KMS-11 (cell line): Measurements from ENCODE around the gene ABHD13.

ENCODE experiments used
- H2AFZ ChIP-seq: fragments of 200-600 bp; sonication (generic); 2 replicates; pipeline ENCODE4 v1.6.1; 2016; ENCODE audit warnings: antibody characterized with exemption, mixed run types, low read depth
- H3K27ac ChIP-seq: fragments of 200-600 bp; sonication (generic); 2 replicates; pipeline ENCODE4 v1.6.1; 2016; ENCODE audit warnings: mild to moderate bottlenecking, mixed run types
- H3K27me3 ChIP-seq: fragments of 200-600 bp; sonication (generic); 2 replicates; pipeline ENCODE4 v1.6.1; 2017; ENCODE audit warnings: mild to moderate bottlenecking, low read depth, mixed run types, moderate library complexity; ENCODE audit not compliant: insufficient read depth
- H3K36me3 ChIP-seq: fragments of 200-600 bp; sonication (generic); 2 replicates; pipeline ENCODE4 v1.6.1; 2017; ENCODE audit warnings: mild to moderate bottlenecking, mixed run types; ENCODE audit not compliant: insufficient read depth
- H3K4me1 ChIP-seq: fragments of 200-600 bp; sonication (generic); 2 replicates; pipeline ENCODE4 v1.6.1; 2016; ENCODE audit warnings: mild to moderate bottlenecking, low read depth, mixed run types; ENCODE audit not compliant: poor library complexity, severe bottlenecking
- H3K4me2 ChIP-seq: fragments of 200-600 bp; sonication (generic); 2 replicates; pipeline ENCODE4 v1.7.0; 2016; ENCODE audit warnings: mild to moderate bottlenecking, mixed run types
- H3K4me3 ChIP-seq: fragments of 200-600 bp; sonication (generic); IDR thresholded peaks from 2 replicates; pipeline ENCODE4 v1.6.1; 2017; ENCODE audit warnings: low read depth, low read length, mixed read lengths; ENCODE audit not compliant: insufficient read depth
- H3K79me2 ChIP-seq: fragments of 200-600 bp; sonication (generic); 2 replicates; pipeline ENCODE4 v1.6.1; 2016; ENCODE audit warnings: low read depth, mixed run types; ENCODE audit not compliant: insufficient read depth
- H3K9ac ChIP-seq: fragments of 200-600 bp; sonication (generic); 2 replicates; pipeline ENCODE4 v1.6.1; 2016; ENCODE audit warnings: mild to moderate bottlenecking, mixed run types
- H4K20me1 ChIP-seq: fragments of 200-600 bp; sonication (generic); 2 replicates; pipeline ENCODE4 v1.6.1; 2016; ENCODE audit warnings: mild to moderate bottlenecking, mixed run types; ENCODE audit not compliant: insufficient read depth
- CTCF ChIP-seq: fragments of 200-600 bp; sonication (generic); conservative IDR thresholded peaks from 2 replicates; pipeline ENCODE4 v1.6.1; 2017; ENCODE audit warnings: low read depth, mild to moderate bottlenecking, antibody characterized with exemption, low read length, moderate library complexity, mixed read lengths

Gene ABHD13

GRCh38 chr13:108274718-108275117 is 56.5 kb downstream of the ABHD13 start:
- H3K4me2 ChIP-seq = no peak overlapping the region
- no peaks in the 10 kb centered on the region for H4K20me1 ChIP-seq
- H3K27me3 ChIP-seq = no peaks in the 10 kb centered on the region
- H3K79me2 ChIP-seq = no peaks in the 10 kb centered on the region
- no peak overlapping the region for H3K9ac ChIP-seq
- no peak overlapping the region for H3K4me3 ChIP-seq
- H3K36me3 ChIP-seq = no peaks in the 10 kb centered on the region
- no peak overlapping the region for H3K27ac ChIP-seq
- H3K4me1 ChIP-seq = peaks cover 13% of the 10 kb centered on the region
- H2AFZ ChIP-seq = no peak overlapping the region
- TF ChIP-seq CTCF = no peak

GRCh38 chr13:108276060-108276459 is 57.9 kb downstream of the ABHD13 start:
- no peak for TF ChIP-seq CTCF
- Histone ChIP-seq H3K27ac (no peak overlapping the region), H4K20me1 (no peaks in the 10 kb centered on the region), H3K4me2 (no peak overlapping the region), H3K36me3 (no peaks in the 10 kb centered on the region), H3K9ac (no peak overlapping the region), H2AFZ (no peak overlapping the region), H3K4me3 (no peak overlapping the region), H3K27me3 (no peaks in the 10 kb centered on the region), H3K4me1 (peaks cover 5% of the 10 kb centered on the region), H3K79me2 (no peaks in the 10 kb centered on the region)

GRCh38 chr13:108278466-108278865 is 60.3 kb downstream of the ABHD13 start:
- H3K79me2 ChIP-seq = no peaks in the 10 kb centered on the region
- no peak overlapping the region for H3K9ac ChIP-seq
- no peak overlapping the region for H3K4me2 ChIP-seq
- H4K20me1 ChIP-seq = no peaks in the 10 kb centered on the region
- H3K4me3 ChIP-seq = no peak overlapping the region
- no peak overlapping the region for H3K27ac ChIP-seq
- no peaks in the 10 kb centered on the region for H3K4me1 ChIP-seq
- no peak for TF ChIP-seq CTCF
- no peaks in the 10 kb centered on the region for H3K36me3 ChIP-seq
- no peak overlapping the region for H2AFZ ChIP-seq
- no peaks in the 10 kb centered on the region for H3K27me3 ChIP-seq

GRCh38 chr13:108281901-108282300 is 63.7 kb downstream of the ABHD13 start:
- no peaks in the 10 kb centered on the region for H3K4me1 ChIP-seq
- H3K4me3 ChIP-seq = no peak overlapping the region
- no peaks in the 10 kb centered on the region for H3K27me3 ChIP-seq
- H2AFZ ChIP-seq = no peak overlapping the region
- H3K9ac ChIP-seq = no peak overlapping the region
- no peak for TF ChIP-seq CTCF
- H3K4me2 ChIP-seq = no peak overlapping the region
- no peaks in the 10 kb centered on the region for H3K79me2 ChIP-seq
- H3K36me3 ChIP-seq = no peaks in the 10 kb centered on the region
- H4K20me1 ChIP-seq = no peaks in the 10 kb centered on the region
- no peak overlapping the region for H3K27ac ChIP-seq
